Effector memory CD8-positive, alpha-beta T cell (primary cell): ENCODE measurements around the gene XKR7.

ENCODE experiments used
- ATAC-seq: fragments of 150-1000 bp; cut with Tn5 transposase; replicated peaks from 2 replicates; pipeline ENCODE4 v1.10.0; 2021; ENCODE audit warnings: mild to moderate bottlenecking, moderate library complexity
- DNase-seq, 3 experiments: peaks; one replicate each; pipeline ENCODE4 v3.0.0; 2021
- H3K27ac Mint-ChIP-seq, 2 donors: one replicate each; pipeline ENCODE4 v1.8.0; 2022; ENCODE audit warnings: mild to moderate bottlenecking in 2 of 2, mixed read lengths in 2 of 2, moderate library complexity in 2 of 2
- H3K27me3 Mint-ChIP-seq, 2 donors: one replicate each; pipeline ENCODE4 v1.8.0; 2022; ENCODE audit warnings: mixed read lengths in 2 of 2
- H3K36me3 Mint-ChIP-seq: one replicate; pipeline ENCODE4 v1.8.0; 2022; ENCODE audit warnings: mild to moderate bottlenecking, moderate library complexity, mixed read lengths; ENCODE audit not compliant: insufficient read depth
- H3K4me1 Mint-ChIP-seq, 2 donors: one replicate each; pipeline ENCODE4 v1.8.0; 2022; ENCODE audit warnings: low read depth in 2 of 2, mixed read lengths in 2 of 2
- H3K4me3 Mint-ChIP-seq, 2 donors: one replicate each; pipeline ENCODE4 v1.8.0; 2022; ENCODE audit warnings: mild to moderate bottlenecking in 2 of 2, mixed read lengths in 2 of 2, moderate library complexity in 2 of 2
- H3K9me3 Mint-ChIP-seq, 2 donors: one replicate each; pipeline ENCODE4 v1.8.0; 2022; ENCODE audit warnings: mixed read lengths in 2 of 2

XKR7 gene

GRCh38 chr20:31951530-31952453 is 16.2 kb upstream of the XKR7 start, which contains the start of gene PDRG1:
Gene PDRG1, minus strand, starts transcription at chr20:31952046. Its CDS starts 85 bp downstream, at chr20:31951961.
- Mint-ChIP-seq H3K27ac (peak within 1 kb of the TSS; percentile 94 to 96), H3K36me3 (peaks cover 30% of the 10 kb centered on the region), H3K27me3 (peaks cover 17 to 26% of the 10 kb centered on the region in 2 donors), H3K9me3 (no peaks in the 10 kb centered on the region), H3K4me1 (peaks cover 18 to 30% of the 10 kb centered on the region in 2 donors), H3K4me3 (peak within 1 kb of the TSS; percentile 96 to 99)
- DNase-seq, result peak; percentile 97 to 99 (median 97)
- peak; percentile 96 for ATAC-seq

GRCh38 chr20:31953556-31954148 is 14.3 kb upstream of the XKR7 start:
- no peak for ATAC-seq
- Mint-ChIP-seq H3K4me3 (no peak overlapping the region), H3K27ac (no peak overlapping the region), H3K27me3 (peaks cover 21 to 32% of the 10 kb centered on the region in 2 donors), H3K36me3 (peaks cover 17% of the 10 kb centered on the region), H3K4me1 (peaks cover 18 to 29% of the 10 kb centered on the region in 2 donors), H3K9me3 (no peaks in the 10 kb centered on the region)
- DNase-seq, result no peak

- ATAC-seq, result no peak
These were observed 13.5 kb upstream of the XKR7 start for GRCh38 chr20:31954500-31954899.

GRCh38 chr20:31956556-31957526 is 11.1 kb upstream of the XKR7 start:
- ATAC-seq (no peak), DNase-seq (no peak)
- H3K4me1 Mint-ChIP-seq, result peaks cover 4% of the 10 kb centered on the region in 2 donors
- peaks cover 3% of the 10 kb centered on the region for H3K36me3 Mint-ChIP-seq
- H3K27me3 Mint-ChIP-seq, result peaks cover 45 to 56% of the 10 kb centered on the region in 2 donors
- no peaks in the 10 kb centered on the region for H3K9me3 Mint-ChIP-seq
- no peak overlapping the region for H3K27ac Mint-ChIP-seq
- no peak overlapping the region for H3K4me3 Mint-ChIP-seq

More at GRCh38 chr20:31954500-31954899, 13.5 kb upstream of the XKR7 start:
- H3K9me3 Mint-ChIP-seq, result no peaks in the 10 kb centered on the region
- peaks cover 28 to 41% of the 10 kb centered on the region in 2 donors for H3K27me3 Mint-ChIP-seq
- DNase-seq, result no peak
- peaks cover 16 to 23% of the 10 kb centered on the region in 2 donors for H3K4me1 Mint-ChIP-seq
- no peak overlapping the region for H3K4me3 Mint-ChIP-seq
- H3K36me3 Mint-ChIP-seq, result peaks cover 14% of the 10 kb centered on the region
- H3K27ac Mint-ChIP-seq, result no peak overlapping the region

- Mint-ChIP-seq H3K27ac (no peak overlapping the region), H3K4me1 (no peaks in the 10 kb centered on the region), H3K27me3 (peaks cover 72 to 81% of the 10 kb centered on the region in 2 donors), H3K9me3 (no peaks in the 10 kb centered on the region), H3K4me3 (no peak overlapping the region), H3K36me3 (no peaks in the 10 kb centered on the region)
- DNase-seq (no peak), ATAC-seq (no peak)
These were observed 5.2 kb upstream of the XKR7 start for GRCh38 chr20:31962761-31963160.

- Mint-ChIP-seq H3K27ac (no peak overlapping the region), H3K36me3 (peaks cover 4% of the 10 kb centered on the region), H3K27me3 (peaks cover 76 to 85% of the 10 kb centered on the region in 2 donors), H3K9me3 (no peaks in the 10 kb centered on the region), H3K4me1 (peaks cover 2 to 4% of the 10 kb centered on the region in 2 donors), H3K4me3 (no peak overlapping the region)
- DNase-seq, result no peak
- no peak for ATAC-seq
These were observed 4.1 kb upstream of the XKR7 start for GRCh38 chr20:31963889-31964288.

GRCh38 chr20:31966991-31967655 is 828 bp upstream of the XKR7 start:
- Mint-ChIP-seq H3K4me3 (peak overlapping the region; percentile 16 to 33), H3K27me3 (peaks cover 74 to 92% of the 10 kb centered on the region in 2 donors)

GRCh38 chr20:31968291-31969126 is 558 bp downstream of the XKR7 start:
- H3K4me3 Mint-ChIP-seq, result peak overlapping the region; percentile 67 to 76
- peaks cover 4% of the 10 kb centered on the region for H3K36me3 Mint-ChIP-seq
- no peak overlapping the region for H3K27ac Mint-ChIP-seq
- DNase-seq (peak; percentile 83 to 89 (median 88)), ATAC-seq (peak; percentile 99)
- peaks cover 77 to 97% of the 10 kb centered on the region in 2 donors for H3K27me3 Mint-ChIP-seq
- peaks cover 2 to 4% of the 10 kb centered on the region in 2 donors for H3K4me1 Mint-ChIP-seq
- H3K9me3 Mint-ChIP-seq, result no peaks in the 10 kb centered on the region

More at GRCh38 chr20:31966991-31967655, 828 bp upstream of the XKR7 start:
- DNase-seq (no peak), ATAC-seq (no peak)
- Mint-ChIP-seq H3K36me3 (peaks cover 4% of the 10 kb centered on the region), H3K9me3 (no peaks in the 10 kb centered on the region), H3K4me1 (peaks cover 2 to 4% of the 10 kb centered on the region in 2 donors), H3K27ac (no peak overlapping the region)

- H3K27me3 Mint-ChIP-seq, result peaks cover 81 to 97% of the 10 kb centered on the region in 2 donors
These were observed 2.0 kb downstream of the XKR7 start for GRCh38 chr20:31969991-31970390.

GRCh38 chr20:31972471-31973021 is 4.6 kb downstream of the XKR7 start:
- H3K36me3 Mint-ChIP-seq, result peaks cover 4% of the 10 kb centered on the region
- no peaks in the 10 kb centered on the region for H3K9me3 Mint-ChIP-seq
- peaks cover 2 to 4% of the 10 kb centered on the region in 2 donors for H3K4me1 Mint-ChIP-seq
- ATAC-seq (no peak), DNase-seq (no peak)
- no peak overlapping the region for H3K27ac Mint-ChIP-seq
- peaks cover 75 to 94% of the 10 kb centered on the region in 2 donors for H3K27me3 Mint-ChIP-seq
- no peak overlapping the region for H3K4me3 Mint-ChIP-seq

More at GRCh38 chr20:31969991-31970390, 2.0 kb downstream of the XKR7 start:
- peaks cover 4% of the 10 kb centered on the region for H3K36me3 Mint-ChIP-seq
- H3K27ac Mint-ChIP-seq, result no peak overlapping the region
- peaks cover 2 to 4% of the 10 kb centered on the region in 2 donors for H3K4me1 Mint-ChIP-seq
- no peaks in the 10 kb centered on the region for H3K9me3 Mint-ChIP-seq
- no peak overlapping the region for H3K4me3 Mint-ChIP-seq
- no peak for DNase-seq
- no peak for ATAC-seq

GRCh38 chr20:31974296-31974695 is 6.3 kb downstream of the XKR7 start:
- no peak overlapping the region for H3K27ac Mint-ChIP-seq
- no peak overlapping the region for H3K4me3 Mint-ChIP-seq
- H3K9me3 Mint-ChIP-seq, result no peaks in the 10 kb centered on the region
- no peaks in the 10 kb centered on the region for H3K4me1 Mint-ChIP-seq
- H3K27me3 Mint-ChIP-seq, result peaks cover 66 to 86% of the 10 kb centered on the region in 2 donors
- no peaks in the 10 kb centered on the region for H3K36me3 Mint-ChIP-seq
- DNase-seq, result no peak
- ATAC-seq, result no peak
